HG03108 (cell line): Measurements from ENCODE around the gene RPL36AL.
"Not testable (repeated sequence)": the region's sequence is repeated elsewhere in the genome, so short reads cannot be mapped to it uniquely, and the experiment has no call there.

ENCODE experiments used
- ATAC-seq: cut with Tn5 transposase; IDR thresholded peaks from one replicate; pipeline ENCODE4 v1.9.1; 2021; ENCODE audit warnings: moderate library complexity; ENCODE audit not compliant: unreplicated experiment

RPL36AL gene

DNA sequence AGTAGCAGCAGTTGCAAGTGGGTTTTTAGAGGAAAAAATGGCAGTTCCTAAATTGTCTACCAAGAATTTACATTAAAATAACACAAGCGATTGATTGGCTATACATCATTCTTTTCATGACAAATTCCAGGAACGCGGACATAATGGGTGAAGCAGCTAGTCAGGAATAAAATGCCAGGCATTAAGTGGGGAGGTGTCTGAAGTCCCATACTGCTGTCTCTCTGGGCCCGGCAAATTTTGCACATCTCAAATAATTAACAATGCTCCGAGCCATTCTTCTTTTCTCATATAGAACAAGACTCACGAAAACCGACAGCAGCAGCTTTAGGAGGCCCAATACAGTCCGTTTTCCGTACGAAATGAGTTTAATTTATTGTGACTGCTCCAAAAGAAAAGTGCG lies 696 bp downstream of the RPL36AL start:
- ATAC-seq: no peak

- not testable (repeated sequence) for ATAC-seq
Observed at GRCh38 chr14:49619273-49619672, 1.2 kb downstream of the RPL36AL start.

GRCh38 chr14:49617852-49618519 lies 2.4 kb downstream of the RPL36AL start:
- no peak for ATAC-seq

DNA sequence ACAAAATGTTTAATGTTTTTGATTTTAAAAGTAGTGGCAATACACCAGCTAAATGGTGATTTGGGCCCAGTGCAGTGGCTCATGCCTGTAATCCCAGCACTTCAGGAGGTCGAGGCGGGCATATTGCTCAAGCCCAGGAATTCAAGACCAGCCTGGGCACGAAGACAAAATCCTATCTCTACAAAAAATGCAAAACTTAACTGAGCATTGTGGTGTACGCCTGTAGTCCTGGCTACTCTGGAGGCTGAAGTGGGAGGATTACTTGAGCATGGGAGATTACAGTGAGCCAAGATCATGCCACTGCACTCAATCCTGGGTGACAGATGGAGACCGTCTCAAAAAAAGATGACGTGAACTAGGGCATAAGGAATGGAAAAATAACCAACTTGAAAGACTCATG lies 4.7 kb downstream of the RPL36AL start:
- no peak for ATAC-seq

DNA sequence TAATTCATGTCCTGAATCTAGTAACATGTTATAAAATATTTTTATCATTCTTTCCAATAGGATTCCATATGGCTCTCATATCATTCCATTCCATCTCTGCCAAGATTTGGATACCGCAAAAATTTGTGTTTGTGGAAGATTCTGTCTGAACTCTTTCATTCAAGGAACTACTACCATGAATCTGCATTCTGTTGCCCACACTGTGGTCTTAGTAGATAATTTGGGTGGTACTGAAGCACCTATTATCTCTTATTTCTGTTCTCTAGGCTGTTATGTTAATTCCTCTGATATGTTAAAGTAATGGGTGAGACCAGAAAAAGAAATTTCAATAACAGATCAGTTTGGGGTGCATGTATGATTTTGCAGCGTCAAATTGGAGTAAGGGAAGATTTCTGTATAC lies 6.2 kb downstream of the RPL36AL start:
- no peak for ATAC-seq

DNA sequence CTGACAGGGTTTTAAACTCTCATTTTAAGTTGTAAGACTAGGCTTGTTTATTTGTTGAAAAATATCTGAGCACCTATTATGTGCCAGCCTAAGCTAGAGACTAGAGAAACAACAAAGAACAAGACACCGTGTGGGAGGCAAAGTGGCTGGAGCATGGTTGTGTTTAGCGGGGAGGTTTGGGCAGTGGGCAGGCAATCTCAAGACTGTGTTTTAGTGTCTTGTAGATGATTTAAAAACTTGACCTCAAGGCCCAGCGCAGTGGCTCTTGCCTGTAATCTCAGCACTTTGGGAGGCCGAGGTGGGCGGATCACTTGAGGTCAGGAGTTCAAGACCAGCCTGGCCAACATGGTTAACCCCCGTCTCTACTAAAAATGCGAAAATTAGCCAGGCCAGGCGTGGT lies 7.8 kb downstream of the RPL36AL start:
- ATAC-seq: no peak

GRCh38 chr14:49612251-49612650 lies 8.2 kb downstream of the RPL36AL start:
- ATAC-seq: no peak

- no peak for ATAC-seq
Observed at GRCh38 chr14:49607583-49607982, 12.8 kb downstream of the RPL36AL start.

GRCh38 chr14:49598485-49599300 lies 21.7 kb downstream of the RPL36AL start, which contains the start of gene LRR1:
LRR1 (plus strand) TSS chr14:49598940; CDS start chr14:49599021, 81 bp downstream.
- ATAC-seq: peak; percentile 43

GRCh38 chr14:49598189-49598484 lies 22.3 kb downstream of the RPL36AL start:
- no peak for ATAC-seq

GRCh38 chr14:49594347-49595091 lies 25.9 kb downstream of the RPL36AL start:
- ATAC-seq: no peak

DNA sequence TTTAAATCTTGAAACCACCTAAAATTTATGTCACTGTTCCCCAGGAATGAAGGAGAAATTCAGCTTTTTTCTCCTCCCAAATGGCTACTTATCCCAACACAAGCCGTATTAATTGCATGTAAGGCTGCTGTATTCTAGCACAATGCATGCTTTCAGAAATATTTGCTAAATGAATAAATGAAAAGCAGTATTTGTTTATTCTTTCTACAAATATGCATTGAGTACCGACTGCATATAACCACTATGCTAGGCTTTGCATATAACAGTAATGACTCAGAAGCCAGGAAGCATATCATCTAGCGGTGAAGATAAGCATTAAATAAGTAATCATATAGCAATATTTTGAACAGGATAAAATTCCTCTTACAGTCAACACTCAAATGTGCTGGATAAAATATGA lies 27.4 kb downstream of the RPL36AL start:
- no peak for ATAC-seq

- ATAC-seq: no peak
Observed at GRCh38 chr14:49589387-49589786, 31.0 kb downstream of the RPL36AL start.

DNA sequence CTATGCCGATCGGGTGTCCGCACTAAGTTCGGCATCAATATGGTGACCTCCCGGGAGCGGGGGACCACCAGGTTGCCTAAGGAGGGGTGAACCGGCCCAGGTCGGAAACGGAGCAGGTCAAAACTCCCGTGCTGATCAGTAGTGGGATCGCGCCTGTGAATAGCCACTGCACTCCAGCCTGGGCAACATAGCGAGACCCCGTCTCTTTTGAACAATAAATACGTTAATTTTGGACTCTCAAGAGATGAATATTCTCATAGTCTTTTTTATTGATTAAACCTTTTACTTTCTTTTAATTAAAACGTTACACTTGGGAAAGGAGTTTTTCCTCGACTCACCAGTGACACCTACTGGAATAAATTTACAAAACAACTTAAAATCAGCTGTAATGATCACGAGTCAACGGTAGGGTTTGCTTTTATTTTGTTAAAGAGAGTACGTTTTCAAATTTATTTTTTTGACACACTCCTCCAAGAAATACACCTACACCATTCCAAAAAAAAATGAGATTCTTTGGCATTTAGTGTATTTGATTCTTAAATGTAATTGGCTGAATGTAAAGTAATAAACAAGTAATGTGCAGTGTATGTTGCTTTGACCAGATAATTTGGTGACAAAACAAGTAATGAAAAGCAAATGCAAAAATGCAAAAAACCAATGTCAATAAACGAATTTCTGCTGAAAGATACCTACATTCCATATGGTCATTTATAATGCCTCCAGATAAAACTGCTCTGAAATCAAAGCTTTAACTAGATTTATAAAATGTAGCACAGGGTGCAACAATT lies 33.6 kb downstream of the RPL36AL start:
- peak; percentile 27 for ATAC-seq

GRCh38 chr14:49585803-49586672 lies 34.4 kb downstream of the RPL36AL start, which contains the start of gene RPS29:
RPS29 (minus strand) TSS chr14:49586380; CDS start chr14:49586346, 34 bp downstream.
- ATAC-seq: peak; percentile 93

DNA sequence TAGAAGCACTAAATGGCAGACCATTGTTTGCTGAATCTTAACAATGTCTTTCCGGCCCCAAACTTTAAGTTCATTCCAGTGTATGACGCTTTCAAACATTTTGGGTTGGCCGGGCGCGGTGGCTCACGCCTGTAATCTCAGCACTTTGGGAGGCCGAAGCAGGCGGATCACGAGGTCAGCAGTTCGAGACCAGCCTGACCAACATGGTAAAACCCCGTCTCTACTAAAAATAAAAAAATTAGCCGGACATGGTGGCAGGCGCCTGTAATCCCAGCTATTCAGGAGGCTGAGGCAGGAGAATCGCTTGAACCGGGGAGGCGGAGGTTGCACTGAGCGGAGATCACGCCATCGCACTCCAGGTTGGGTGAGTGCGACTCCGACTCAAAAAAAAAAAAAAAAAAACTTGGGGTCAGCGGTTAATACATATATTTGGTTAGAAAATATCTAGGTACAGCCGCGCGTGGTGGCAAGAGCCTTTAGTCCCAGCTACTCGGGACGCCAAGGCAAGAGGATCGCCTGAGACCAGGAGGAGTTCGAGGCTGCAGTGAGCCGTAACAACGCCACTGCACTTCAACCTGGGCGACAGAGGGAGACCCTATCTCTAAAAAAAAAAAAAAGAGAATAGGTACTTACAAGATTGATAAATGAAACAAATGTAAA lies 35.3 kb downstream of the RPL36AL start:
- ATAC-seq: not testable (repeated sequence)

- ATAC-seq: no peak
Observed at GRCh38 chr14:49584058-49584457, 36.4 kb downstream of the RPL36AL start.

GRCh38 chr14:49583629-49584028 lies 36.8 kb downstream of the RPL36AL start:
- ATAC-seq: no peak
